ENCODE measurements around the gene NUCKS1. TPM values are rescaled to one million over a fixed set of nuclear protein-coding genes. Genes with fewer than 3 reads are reported as not detected.

The NUCKS1 gene
- total RNA-seq, 2 donors from 2014 or later: 117 to 123 TPM

- Histone ChIP-seq H3K4me3 (no peak overlapping the region), H3K4me1 (no peaks in the 10 kb centered on the region), H3K9ac (ENCODE audit: low read depth in 2 of 2, low read length in 2 of 2) (no peak overlapping the region), H3K9me3 (no peaks in the 10 kb centered on the region), H3K27me3 (no peaks in the 10 kb centered on the region), H3K27ac (no peak overlapping the region), H3K36me3 (no peaks in the 10 kb centered on the region)
- TF ChIP-seq CTCF (IDR thresholded peaks at IDR 0.05): no peak
- no peak for DNase-seq
- intact Hi-C loops (cut with DNase I): no loop called here
Observed at GRCh38 chr1:205701891-205702290, 48.1 kb downstream of the NUCKS1 start.

- Histone ChIP-seq H3K9me3 (no peaks in the 10 kb centered on the region), H3K27ac (no peak overlapping the region), H3K9ac (ENCODE audit: low read depth in 2 of 2, low read length in 2 of 2) (no peak overlapping the region), H3K36me3 (no peaks in the 10 kb centered on the region), H3K4me3 (no peak overlapping the region), H3K4me1 (no peaks in the 10 kb centered on the region), H3K27me3 (no peaks in the 10 kb centered on the region)
- intact Hi-C loops (cut with DNase I): no loop called here
- no peak for DNase-seq
- TF ChIP-seq CTCF (IDR thresholded peaks at IDR 0.05): no peak
Observed at GRCh38 chr1:205701420-205701819, 48.6 kb downstream of the NUCKS1 start.

- Histone ChIP-seq H3K9me3 (no peaks in the 10 kb centered on the region), H3K4me1 (no peaks in the 10 kb centered on the region), H3K27me3 (no peaks in the 10 kb centered on the region), H3K4me3 (no peak overlapping the region), H3K36me3 (no peaks in the 10 kb centered on the region), H3K9ac (ENCODE audit: low read depth in 2 of 2, low read length in 2 of 2) (no peak overlapping the region), H3K27ac (no peak overlapping the region)
- DNase-seq: no peak
- intact Hi-C loops (cut with DNase I): no loop called here
- TF ChIP-seq CTCF (IDR thresholded peaks at IDR 0.05): no peak
Observed at GRCh38 chr1:205700865-205701401, 49.0 kb downstream of the NUCKS1 start.

GRCh38 chr1:205699416-205699815 is 50.6 kb downstream of the NUCKS1 start:
- intact Hi-C loops (cut with DNase I): no loop called here
- no peaks in the 10 kb centered on the region for H3K9me3 ChIP-seq
- no peak for TF ChIP-seq CTCF (IDR thresholded peaks at IDR 0.05)

GRCh38 chr1:205698921-205699320 is 51.1 kb downstream of the NUCKS1 start:
- no peak for DNase-seq
- H3K9me3 ChIP-seq: no peaks in the 10 kb centered on the region
- no peaks in the 10 kb centered on the region for H3K4me1 ChIP-seq
- no peaks in the 10 kb centered on the region for H3K27me3 ChIP-seq
- no peaks in the 10 kb centered on the region for H3K36me3 ChIP-seq
- H3K9ac ChIP-seq (ENCODE audit: low read depth in 2 of 2, low read length in 2 of 2): no peak overlapping the region
- no peak overlapping the region for H3K27ac ChIP-seq
- no peak overlapping the region for H3K4me3 ChIP-seq
- TF ChIP-seq CTCF (IDR thresholded peaks at IDR 0.05): no peak
- intact Hi-C loops (cut with DNase I): no loop called here

More at GRCh38 chr1:205699416-205699815, 50.6 kb downstream of the NUCKS1 start:
- no peaks in the 10 kb centered on the region for H3K4me1 ChIP-seq
- H3K36me3 ChIP-seq: no peaks in the 10 kb centered on the region
- H3K4me3 ChIP-seq: no peak overlapping the region
- H3K9ac ChIP-seq (ENCODE audit: low read depth in 2 of 2, low read length in 2 of 2): no peak overlapping the region
- no peaks in the 10 kb centered on the region for H3K27me3 ChIP-seq
- no peak for DNase-seq
- no peak overlapping the region for H3K27ac ChIP-seq
